ENCODE measurements around the gene SVBP.

The SVBP gene

DNA sequence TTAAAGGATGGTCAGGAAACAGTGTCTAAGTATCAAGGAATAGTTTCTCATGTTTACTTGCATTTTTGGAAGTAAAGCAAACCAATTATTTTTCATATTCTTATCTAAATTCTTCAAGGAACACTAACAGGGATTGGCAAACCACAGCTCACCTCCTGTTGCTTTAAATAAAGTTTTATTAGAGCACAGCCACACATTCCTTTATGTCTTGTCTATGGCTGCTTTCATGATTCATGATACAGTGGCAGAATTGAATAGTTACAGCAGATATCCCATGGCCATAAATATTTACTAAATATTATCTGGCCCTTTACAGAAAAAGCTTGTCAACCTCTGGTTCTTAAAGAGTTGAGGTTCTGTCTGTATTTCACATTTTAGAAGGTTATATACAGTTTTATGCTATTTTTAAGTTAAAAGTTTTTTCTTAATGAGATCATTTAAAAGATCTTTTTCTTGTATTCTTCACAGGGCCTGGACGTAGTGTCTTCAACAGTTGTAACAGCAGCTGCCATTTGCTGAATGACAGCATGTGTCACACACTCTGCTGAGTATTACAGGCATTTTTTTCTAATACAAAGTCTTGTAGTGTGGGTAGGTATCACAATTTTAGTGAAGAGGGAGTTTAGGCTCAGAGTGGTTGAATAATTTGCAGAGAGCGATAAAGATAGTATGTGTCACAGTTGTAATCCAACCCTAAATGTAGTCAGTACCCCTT is 31.8 kb upstream of the SVBP start:
- ChIA-PET POLR2A (interaction anchor here (1.4 to 3.1 kb wide), 2 partner anchors 9 to 11 kb away, joined by 3 to 34 read pairs; no protein-coding TSS in a partner anchor), CTCF (no interaction called here)
- TF ChIP-seq BHLHE40 (IDR thresholded peaks at IDR 0.05; ENCODE audit: borderline replicate concordance) (no peak), HDGF (IDR thresholded peaks at IDR 0.05; ENCODE audit: borderline replicate concordance) (no peak), ZNF384 (IDR thresholded peaks at IDR 0.05) (no peak), SUZ12 (IDR thresholded peaks at IDR 0.05) (no peak), FOXK2 (IDR thresholded peaks at IDR 0.05) (no peak), ARNT (IDR thresholded peaks at IDR 0.05) (no peak), LEF1 (IDR thresholded peaks at IDR 0.05; ENCODE audit: borderline replicate concordance) (no peak), SP1 (IDR thresholded peaks at IDR 0.05) (no peak), CTBP1 (IDR thresholded peaks at IDR 0.05; ENCODE audit: borderline replicate concordance) (no peak), ELF4 (IDR thresholded peaks at IDR 0.05) (no peak), FOXA1 (IDR thresholded peaks at IDR 0.05) (no peak), L3MBTL2 (conservative IDR thresholded peaks at IDR 0.05) (no peak), TARDBP (IDR thresholded peaks at IDR 0.05) (no peak), NFRKB (IDR thresholded peaks at IDR 0.05) (no peak), FOXM1 (IDR thresholded peaks at IDR 0.05; ENCODE audit: borderline replicate concordance) (no peak)
- TF ChIP-seq, protein P1, sequence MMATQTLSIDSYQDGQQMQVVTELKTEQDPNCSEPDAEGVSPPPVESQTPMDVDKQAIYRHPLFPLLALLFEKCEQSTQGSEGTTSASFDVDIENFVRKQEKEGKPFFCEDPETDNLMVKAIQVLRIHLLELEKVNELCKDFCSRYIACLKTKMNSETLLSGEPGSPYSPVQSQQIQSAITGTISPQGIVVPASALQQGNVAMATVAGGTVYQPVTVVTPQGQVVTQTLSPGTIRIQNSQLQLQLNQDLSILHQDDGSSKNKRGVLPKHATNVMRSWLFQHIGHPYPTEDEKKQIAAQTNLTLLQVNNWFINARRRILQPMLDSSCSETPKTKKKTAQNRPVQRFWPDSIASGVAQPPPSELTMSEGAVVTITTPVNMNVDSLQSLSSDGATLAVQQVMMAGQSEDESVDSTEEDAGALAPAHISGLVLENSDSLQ (IDR thresholded peaks at IDR 0.05), result no peak
- DNase-seq (ENCODE audit: extremely low spot score), result no peak

- no peak for DNase-seq (ENCODE audit: extremely low spot score)
- CTCF ChIA-PET, result interaction anchor here (0.6 kb wide), 1 partner anchor 29 kb away, joined by 3 read pairs; no protein-coding TSS in a partner anchor
Observed at GRCh38 chr1:42847721-42848460, 30.7 kb upstream of the SVBP start.

GRCh38 chr1:42847111-42847595 is 30.0 kb upstream of the SVBP start:
- ChIA-PET CTCF (interaction anchor here (0.6 to 1.6 kb wide), 5 partner anchors 12 to 1401 kb away, joined by 3 to 7 read pairs (median 3); no protein-coding TSS in a partner anchor), POLR2A (interaction anchor here (1.0 to 3.1 kb wide), 24 partner anchors 9 to 607 kb away, joined by 3 to 75 read pairs (median 8); partner anchors contain the start of genes C1orf50, ERMAP, HYI and P3H1)
- TF ChIP-seq FOXK2 (IDR thresholded peaks at IDR 0.05) (no peak), L3MBTL2 (conservative IDR thresholded peaks at IDR 0.05) (no peak), CTBP1 (IDR thresholded peaks at IDR 0.05; ENCODE audit: borderline replicate concordance) (no peak), ARNT (IDR thresholded peaks at IDR 0.05) (no peak), FOXM1 (IDR thresholded peaks at IDR 0.05; ENCODE audit: borderline replicate concordance) (no peak), TARDBP (IDR thresholded peaks at IDR 0.05) (no peak), SP1 (IDR thresholded peaks at IDR 0.05) (no peak), SUZ12 (IDR thresholded peaks at IDR 0.05) (no peak)
- TF ChIP-seq, protein P1 (IDR thresholded peaks at IDR 0.05), result no peak
- no peak for DNase-seq (ENCODE audit: extremely low spot score)

More at GRCh38 chr1:42847721-42848460, 30.7 kb upstream of the SVBP start:
- POLR2A ChIA-PET, result interaction anchor here (1.4 to 3.1 kb wide), 4 partner anchors 10 to 81 kb away, joined by 3 to 43 read pairs (median 36); partner anchors contain the start of genes C1orf50 and P3H1
- TF ChIP-seq FOXM1 (IDR thresholded peaks at IDR 0.05; ENCODE audit: borderline replicate concordance) (no peak), ZNF384 (IDR thresholded peaks at IDR 0.05) (no peak), TARDBP (IDR thresholded peaks at IDR 0.05) (no peak), LEF1 (IDR thresholded peaks at IDR 0.05; ENCODE audit: borderline replicate concordance) (no peak), ARNT (IDR thresholded peaks at IDR 0.05) (no peak), SUZ12 (IDR thresholded peaks at IDR 0.05) (no peak), CTBP1 (IDR thresholded peaks at IDR 0.05; ENCODE audit: borderline replicate concordance) (no peak), FOXK2 (IDR thresholded peaks at IDR 0.05) (no peak), L3MBTL2 (conservative IDR thresholded peaks at IDR 0.05) (no peak), NFRKB (IDR thresholded peaks at IDR 0.05) (no peak), FOXA1 (IDR thresholded peaks at IDR 0.05) (no peak), HDGF (IDR thresholded peaks at IDR 0.05; ENCODE audit: borderline replicate concordance) (no peak), BHLHE40 (IDR thresholded peaks at IDR 0.05; ENCODE audit: borderline replicate concordance) (no peak)
- TF ChIP-seq, protein P1 (IDR thresholded peaks at IDR 0.05), result no peak

DNA sequence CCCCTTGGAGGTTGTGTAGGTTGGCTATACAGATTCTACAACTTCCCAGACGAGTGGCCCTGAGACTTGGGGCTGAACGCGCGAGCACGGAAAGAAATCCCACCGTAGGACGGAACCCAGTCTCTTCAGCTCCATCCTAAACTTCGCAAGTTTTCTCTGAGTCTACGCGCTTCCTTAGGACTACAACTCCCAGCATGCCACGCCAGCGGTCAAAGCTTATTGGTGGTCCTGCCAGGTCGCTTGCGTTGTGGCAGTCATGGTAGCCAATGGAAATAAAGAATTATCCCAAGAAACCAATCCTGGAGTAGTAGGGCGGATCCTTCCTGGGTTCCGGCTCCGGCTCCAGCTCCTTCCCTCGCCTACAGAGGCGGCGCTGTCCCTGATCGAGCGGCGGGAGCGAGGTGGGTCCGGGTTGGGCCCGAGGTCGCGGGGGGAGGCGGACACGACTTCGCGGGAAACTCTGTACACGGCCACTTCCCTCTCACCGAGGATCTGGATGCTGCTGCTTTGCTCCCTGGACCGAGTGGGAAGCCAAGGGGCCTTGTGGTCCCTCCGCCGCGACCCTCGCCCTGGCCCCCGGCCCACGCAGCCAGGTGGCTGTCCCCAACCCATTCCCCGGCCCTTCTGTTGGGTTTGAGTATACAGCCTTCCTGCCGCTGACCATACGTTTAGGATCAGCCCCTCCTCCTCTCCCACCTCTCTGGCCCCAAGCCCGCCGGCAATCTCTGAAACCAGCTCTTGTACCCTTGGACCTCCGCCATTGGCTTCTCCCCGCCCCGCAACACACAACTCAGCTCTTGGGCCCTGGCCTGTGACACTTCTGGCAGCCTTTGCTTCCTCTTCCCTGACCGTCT is 29.3 kb upstream of the SVBP start, which contains the start of gene ZNF691:
Gene ZNF691, plus strand, starts transcription at position 357 of the 854 bp plus-strand sequence. CDS start 3,046 bp downstream, outside the sequence.
- DNase-seq (ENCODE audit: extremely low spot score), result peak; percentile 96
- TF ChIP-seq, protein P1 (IDR thresholded peaks at IDR 0.05), result peak; percentile 99
- peak; percentile 68 for TF ChIP-seq L3MBTL2 (conservative IDR thresholded peaks at IDR 0.05)
- TF ChIP-seq ELF4 (IDR thresholded peaks at IDR 0.05), result peak; percentile 61
- no peak for TF ChIP-seq SUZ12 (IDR thresholded peaks at IDR 0.05)
- no peak for TF ChIP-seq SP1 (IDR thresholded peaks at IDR 0.05)
- ChIA-PET CTCF (interaction anchor here (0.5 to 1.6 kb wide), 10 partner anchors 10 to 1401 kb away, joined by 3 to 7 read pairs (median 3); no protein-coding TSS in a partner anchor), POLR2A (interaction anchor here (0.5 to 3.1 kb wide), 43 partner anchors 8 to 1126 kb away, joined by 3 to 75 read pairs (median 4); partner anchors contain the start of genes C1orf50, ERMAP, HYI and P3H1)

Measured in HEK293T (cell line).